Measurements from ENCODE around the gene TATDN2.
A peak's percentile ranks its signal among the peaks of the same experiment; 100 is the strongest.

The TATDN2 gene, protein sequence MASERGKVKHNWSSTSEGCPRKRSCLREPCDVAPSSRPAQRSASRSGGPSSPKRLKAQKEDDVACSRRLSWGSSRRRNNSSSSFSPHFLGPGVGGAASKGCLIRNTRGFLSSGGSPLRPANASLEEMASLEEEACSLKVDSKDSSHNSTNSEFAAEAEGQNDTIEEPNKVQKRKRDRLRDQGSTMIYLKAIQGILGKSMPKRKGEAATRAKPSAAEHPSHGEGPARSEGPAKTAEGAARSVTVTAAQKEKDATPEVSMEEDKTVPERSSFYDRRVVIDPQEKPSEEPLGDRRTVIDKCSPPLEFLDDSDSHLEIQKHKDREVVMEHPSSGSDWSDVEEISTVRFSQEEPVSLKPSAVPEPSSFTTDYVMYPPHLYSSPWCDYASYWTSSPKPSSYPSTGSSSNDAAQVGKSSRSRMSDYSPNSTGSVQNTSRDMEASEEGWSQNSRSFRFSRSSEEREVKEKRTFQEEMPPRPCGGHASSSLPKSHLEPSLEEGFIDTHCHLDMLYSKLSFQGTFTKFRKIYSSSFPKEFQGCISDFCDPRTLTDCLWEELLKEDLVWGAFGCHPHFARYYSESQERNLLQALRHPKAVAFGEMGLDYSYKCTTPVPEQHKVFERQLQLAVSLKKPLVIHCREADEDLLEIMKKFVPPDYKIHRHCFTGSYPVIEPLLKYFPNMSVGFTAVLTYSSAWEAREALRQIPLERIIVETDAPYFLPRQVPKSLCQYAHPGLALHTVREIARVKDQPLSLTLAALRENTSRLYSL

DNA sequence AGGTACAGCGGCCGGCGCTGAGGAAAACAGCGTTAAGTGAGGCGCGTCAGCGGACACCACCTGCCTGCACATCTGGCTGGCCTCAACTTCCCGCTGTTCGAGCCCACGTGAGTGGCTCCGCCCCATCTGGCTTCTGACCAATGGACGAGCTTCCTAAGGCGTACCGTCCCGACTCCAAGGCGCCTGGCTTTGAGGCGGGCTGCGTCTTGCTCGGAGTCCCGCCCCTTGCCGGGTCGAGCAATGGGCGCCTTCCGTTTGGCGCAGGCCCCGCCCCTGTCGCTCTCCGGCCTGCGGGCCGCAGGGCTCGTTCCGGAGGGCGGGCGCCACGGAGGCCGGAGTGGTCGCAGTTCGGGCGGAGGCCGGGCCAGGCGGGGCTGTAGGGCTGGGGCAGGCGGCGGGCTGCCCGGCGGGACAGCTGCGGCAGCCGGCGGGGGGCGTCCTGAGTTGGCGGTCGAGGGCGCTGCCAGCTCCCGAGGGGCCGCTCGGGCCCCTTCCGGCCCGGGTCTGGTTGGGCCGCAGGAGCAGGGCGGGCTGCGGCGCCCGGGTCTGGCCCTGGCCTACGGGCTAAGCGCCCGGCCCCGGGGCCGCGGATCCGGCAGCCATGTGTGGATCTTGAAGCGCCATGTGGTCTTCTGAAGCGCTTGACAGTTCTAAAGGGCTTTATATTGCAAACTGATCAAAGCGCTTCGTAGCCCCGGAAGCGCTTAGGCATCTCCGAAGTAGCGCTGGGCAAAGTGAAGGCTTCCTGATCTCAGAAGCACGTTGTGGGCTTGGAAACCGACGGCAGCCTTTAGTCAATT is at the start of gene TATDN2:
TATDN2 (plus strand) TSS at position 276 of the 800 bp plus-strand sequence. CDS start 742 bp downstream, outside the sequence.
- DNase-seq, result peak; percentile 82 to 92 (median 86)

DNA sequence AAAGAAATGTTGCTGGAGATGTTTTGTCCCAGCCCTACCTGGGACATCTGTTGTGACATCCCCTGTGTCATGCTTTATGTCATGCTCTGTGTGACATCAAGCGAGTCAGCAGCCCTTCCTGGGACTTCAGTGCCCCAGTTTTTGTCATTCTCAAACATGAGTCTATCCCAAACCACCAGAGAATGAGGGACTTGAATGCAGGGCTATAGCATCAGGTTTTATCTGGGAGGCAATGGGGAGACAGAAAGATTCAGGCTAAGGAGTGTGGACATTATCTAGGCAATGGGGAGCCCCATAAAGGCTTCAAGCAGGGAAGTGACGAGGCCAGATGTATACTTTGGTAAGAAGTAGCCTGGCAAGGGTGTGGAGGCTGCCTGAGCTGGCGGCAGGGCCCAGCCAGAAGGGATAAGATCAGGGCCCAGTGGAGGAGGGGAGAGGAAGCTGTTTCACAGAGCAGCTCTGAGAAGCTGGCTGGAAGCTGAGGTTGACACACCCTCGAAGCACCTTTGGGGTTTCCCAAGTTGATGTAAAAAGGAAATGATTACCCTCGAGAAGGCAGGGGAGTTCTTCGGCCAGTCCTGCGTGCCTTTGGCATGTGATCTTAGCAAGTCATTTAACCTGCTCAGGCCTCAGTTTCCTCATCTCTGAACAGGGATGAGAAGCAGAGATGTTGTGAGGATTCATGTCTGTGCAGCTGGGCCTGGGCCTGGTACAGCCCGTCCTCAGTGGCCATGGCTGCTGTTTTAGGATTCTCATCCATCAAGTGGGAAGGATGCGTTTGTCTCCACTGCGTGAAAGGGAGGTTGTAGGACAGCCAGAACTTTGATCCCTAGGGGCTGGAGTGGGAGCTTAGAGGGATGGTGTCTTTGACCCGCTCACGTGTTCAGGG is 49.3 kb upstream of the TATDN2 start:
- DNase-seq, result peak; percentile 45 to 68 (median 63)

DNA sequence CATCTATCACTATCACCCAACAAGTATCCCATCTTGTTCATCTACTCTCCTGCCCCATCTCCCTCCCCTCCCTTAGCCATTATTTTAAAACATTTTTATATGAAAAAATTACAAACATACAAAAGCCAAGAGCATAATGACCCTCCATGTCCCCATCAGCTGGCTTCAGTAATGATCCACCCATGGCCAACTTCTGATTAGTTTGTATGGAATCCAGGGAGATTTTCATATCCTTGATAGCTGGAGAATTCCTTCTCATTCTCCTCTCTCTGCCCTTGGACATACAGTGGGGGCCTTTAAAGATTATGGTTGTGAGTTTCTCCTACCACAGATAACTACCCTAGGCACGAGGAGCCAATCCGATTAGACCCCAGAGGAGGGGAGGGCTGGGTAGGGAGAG is 43.3 kb upstream of the TATDN2 start:
- no peak for DNase-seq

DNA sequence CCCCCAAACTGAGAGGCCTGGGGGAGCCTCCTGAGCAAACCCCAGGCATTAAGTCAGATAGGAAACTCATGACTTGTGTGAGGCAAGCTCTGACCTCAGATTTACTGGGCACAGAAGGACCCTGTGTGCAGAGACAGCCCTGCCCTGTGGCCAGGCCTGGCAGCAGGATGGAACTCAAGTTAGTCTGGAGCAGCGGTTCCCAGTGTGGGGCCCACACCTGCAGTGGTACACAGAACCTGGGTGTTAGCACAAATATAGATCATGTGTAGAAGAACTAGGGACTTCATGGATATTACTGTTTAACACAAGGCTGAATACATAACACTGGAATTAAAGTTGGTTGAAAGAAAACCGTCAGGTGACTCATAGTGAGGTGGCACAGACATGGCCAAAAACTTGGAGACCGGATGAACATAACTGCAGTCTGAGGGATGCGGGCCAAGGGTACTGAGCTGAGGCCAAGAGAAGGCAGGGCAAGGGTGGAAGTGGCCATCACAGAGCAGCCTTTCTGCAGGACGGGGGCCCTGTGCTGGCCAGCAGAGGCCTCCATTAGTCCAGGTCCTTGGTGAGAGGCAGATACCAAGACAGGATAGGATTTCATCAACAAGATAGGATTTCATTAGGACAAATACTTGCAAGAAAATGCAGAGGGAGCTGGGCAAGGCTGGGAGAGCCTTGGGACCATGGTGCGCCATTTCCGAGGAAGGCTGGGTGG is 42.7 kb upstream of the TATDN2 start:
- no peak for DNase-seq

DNA sequence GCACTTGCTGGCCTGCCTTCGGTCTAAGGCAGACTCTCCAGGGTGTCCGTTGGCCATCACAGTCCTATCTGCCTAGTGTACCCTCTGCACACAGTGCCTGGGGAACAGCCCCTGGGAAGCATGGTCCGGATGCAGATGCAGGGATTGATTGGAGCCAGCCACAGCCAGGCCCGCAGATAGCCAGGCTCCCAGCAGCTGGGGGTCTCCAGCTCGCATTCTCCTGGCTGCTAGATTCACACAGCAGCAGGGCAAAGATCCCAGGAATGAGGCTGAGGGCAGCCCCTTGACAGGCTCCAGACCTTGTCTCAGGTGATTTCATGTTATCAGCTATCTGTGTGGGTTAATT is 42.1 kb upstream of the TATDN2 start:
- no peak for DNase-seq

DNA sequence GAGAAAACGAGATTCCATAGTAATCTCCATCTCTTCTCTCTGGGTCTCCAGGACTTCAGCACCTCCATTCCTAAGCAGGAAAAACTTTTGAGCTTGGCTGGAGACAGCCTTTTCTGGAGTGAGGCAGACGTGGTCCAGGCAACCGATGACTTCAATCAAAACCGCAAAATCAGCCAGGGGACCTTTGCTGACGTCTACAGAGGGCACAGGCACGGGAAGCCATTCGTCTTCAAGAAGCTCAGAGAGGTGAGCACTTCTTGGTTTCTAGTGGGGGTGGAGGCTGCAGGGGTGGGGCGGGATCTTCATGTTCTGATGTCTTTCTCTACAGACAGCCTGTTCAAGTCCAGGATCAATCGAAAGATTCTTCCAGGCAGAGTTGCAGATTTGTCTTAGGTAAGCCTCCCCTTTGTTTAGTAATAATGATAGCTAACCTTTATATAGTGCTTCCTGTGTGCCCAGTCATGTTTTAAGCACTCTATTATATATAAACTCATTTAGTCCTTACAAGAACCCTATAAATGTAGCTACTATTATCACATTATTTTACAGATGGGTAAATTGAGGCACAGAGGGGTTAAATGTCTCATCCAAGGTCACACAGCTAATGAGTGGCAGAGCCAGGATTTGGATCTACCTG is 35.0 kb upstream of the TATDN2 start:
- DNase-seq, result no peak

DNA sequence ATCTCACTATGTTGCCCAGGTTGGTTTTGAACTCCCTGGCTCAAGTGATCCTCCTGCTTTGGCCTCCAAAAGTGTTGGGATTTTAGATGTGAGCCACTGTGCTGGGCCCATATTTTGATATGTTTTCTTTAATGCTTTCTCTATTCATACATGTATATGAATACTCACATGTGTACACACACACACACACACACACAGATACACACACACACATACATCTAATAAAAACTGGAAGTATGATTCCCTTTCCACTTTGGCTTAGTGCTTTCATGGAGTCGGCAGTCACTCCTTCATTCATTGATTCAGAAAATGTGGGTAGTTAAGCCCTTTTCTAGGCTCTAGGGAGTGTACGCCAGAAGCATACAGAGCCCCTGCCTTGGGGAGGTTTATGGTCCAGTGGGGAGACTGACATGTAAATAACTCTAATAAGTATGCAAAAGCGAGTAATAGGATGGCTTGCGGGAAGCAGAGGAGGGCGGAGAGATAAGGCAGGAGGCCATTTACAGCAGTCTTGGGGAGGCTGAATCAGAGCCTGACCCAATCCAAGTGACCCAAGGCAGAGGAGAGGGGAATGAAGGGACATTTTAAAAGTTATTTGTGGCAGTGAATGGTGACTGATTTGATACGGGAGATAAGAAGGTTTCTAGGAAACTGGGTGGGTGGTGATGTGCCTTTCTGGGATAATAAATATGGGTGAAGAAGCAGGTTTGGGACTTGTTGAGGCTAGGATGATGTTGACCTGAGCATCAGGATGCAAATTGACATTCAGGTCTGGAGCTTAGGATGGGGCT is 32.5 kb upstream of the TATDN2 start:
- DNase-seq, result no peak

DNA sequence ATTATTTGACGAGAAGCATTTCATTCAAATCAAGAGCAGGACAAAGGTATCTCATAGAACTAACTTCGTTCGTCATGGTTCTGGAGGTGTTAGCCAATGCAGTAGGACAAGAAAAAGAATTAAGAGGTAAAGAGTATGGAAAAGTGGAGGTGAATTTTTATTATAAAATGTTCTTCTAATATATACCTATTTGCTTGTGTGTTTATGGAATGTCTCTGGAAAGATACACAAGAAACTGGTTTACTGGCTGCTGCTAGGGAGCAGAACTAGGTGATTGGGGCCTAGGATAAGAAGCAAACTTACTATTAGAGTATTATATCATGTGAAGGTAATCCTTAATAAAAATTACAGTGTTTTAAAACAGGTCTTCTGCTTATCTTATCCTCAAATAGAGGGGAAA is 30.9 kb upstream of the TATDN2 start:
- DNase-seq, result no peak

DNA sequence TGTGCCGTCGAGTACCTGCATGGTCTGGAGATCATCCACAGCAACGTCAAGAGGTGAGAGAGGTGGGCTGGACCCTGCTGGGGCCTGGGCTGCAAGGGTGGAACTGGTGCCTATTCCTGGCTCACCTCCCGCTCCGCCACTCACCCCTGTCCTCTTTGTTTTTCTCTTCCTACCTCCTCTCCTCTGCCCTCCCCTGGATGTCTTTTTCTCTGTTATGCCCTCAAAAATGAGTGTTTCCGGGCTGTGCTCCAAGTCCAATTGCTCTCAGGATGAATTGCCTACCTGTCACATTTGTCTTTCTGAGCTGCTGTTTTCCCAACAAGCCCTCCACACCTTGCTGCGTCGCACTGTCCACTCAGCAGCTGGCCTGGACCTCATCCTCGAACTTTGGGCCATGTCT is 28.5 kb upstream of the TATDN2 start:
- no peak for DNase-seq

DNA sequence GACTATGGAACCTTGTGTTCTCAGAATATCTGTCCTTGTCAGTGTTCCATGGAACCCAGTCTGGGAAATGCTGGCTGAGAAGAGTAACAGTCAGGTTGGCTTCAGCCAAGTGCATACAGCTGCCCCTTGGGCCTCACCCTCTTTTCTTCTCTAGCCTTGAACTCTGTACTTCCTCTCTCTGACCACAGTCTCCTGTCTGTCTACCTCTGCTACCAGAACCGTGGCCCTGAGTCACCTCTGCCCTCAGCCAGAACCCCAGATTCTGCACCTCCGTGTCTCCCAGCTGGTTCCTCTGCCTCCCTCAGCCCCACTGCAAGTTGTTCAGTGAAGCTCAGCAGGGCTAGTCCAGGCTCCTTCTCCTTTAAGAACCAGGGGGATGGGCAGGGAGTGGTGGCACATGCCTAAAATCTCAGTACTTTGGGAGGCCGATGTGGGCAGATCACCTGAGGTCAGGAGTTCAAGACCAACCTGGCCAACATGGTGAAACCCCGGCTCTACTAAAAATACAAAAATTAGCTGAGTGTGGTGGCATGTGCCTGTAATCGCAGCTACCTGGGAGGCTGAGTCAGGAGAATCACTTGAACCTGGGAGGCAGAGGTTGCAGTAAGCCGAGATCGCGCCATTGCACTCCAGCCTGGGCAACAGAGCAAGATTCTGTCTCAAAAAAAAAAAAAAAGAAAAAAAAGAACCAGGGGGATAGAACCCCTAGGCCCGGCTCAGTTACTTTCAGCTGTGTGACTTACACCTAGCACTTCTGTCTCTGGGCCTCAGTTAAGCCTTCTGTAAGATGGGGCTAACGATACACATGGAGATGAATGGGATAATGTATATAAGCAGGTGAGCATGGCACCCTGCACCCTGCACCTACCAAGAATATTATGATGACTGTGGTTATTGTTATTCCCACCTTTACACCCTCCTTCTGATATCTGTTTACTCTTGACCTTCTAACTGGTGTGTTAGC is 24.3 kb upstream of the TATDN2 start:
- DNase-seq, result no peak

DNA sequence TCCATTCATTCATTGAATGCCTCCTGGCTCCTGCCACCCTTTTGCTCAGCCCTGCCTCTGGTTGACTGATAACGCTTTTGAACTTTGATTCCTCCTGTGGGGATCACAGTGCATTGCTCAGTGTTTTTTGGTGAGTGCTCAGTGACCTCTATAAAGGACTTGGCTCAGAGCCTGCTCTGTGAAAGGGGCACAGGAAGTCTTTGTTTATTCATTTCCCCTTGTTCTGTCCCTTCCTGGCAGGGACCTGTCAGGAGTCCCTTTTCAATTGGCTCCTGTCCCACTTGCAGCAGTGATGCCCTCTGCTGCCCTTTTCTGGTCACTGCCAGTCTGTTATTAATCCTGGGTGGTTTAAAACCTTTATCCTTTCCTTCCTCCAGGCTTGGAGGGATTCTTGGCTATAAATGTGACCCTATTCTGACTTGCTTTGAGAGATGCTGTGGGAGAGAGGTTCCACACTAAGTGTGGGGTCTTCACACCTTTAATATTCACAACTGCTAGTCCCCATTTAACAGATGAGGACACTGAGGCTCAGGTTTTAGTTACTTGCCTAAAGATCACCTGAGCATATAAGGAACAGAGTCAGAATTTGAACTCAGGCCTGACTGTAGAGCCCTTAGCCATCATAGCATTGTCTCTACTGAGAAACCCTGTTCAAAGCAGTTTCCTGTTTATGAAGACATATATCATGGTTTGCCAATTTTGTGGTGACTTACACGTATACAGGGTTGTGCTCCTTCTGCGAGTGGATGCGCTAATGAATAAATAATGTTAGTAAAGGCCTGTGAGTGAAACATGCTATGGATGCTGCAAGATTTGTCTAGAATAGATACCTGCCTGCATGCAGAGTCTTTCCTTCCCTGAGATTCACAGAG is 23.2 kb upstream of the TATDN2 start:
- peak; percentile 27 to 69 (median 48) for DNase-seq

DNA sequence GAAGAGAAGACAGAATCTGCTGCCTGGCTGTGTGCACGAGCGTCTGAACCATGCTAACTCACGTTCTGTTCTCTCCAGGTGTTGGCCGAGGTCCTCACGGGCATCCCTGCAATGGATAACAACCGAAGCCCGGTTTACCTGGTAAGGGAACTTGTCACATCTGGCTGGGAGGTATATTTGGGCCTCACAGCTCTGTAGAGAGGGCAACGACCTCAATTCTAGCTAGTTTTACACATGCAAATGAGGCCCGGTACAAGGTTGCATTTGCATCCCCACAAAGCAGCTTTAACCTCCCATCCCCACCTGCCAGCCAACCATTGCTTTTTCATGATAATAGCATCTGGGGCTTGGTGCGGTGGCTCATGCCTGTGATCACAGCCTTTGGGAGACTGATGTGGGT is 22.0 kb upstream of the TATDN2 start:
- no peak for DNase-seq

DNA sequence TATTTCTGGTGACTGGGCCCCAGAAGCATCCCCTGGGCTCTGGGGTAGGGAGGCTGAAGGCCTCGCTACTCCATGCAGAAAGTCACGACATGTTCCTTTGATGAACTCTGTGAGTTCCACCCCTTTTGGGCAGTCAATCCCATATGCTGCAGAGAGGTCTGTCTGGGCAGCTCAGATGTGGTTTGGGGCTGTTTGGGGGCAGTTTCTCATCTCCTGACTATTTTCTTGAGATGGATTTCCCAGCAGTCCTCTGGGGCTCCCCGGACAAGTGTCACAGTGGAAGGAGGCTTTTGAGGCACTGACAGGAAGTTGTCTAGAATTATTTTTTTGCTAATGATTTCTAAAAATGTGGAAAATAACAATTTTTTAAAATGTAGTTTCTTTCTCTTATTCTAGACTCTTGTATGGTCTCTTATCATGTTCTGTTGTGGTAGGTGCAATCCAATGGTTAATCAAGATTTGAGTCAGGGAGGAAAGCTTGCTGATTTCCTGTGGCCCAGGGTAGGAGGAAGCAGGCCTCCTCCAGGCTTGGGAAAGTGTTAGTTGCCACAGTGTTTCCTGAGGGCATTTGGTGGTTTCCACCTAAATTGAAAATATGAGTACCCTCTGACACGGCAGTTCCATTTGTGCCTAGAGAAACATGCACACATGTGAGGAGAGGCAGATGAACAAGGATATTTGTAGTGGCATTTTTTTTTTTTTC is 19.9 kb upstream of the TATDN2 start:
- DNase-seq, result no peak

DNA sequence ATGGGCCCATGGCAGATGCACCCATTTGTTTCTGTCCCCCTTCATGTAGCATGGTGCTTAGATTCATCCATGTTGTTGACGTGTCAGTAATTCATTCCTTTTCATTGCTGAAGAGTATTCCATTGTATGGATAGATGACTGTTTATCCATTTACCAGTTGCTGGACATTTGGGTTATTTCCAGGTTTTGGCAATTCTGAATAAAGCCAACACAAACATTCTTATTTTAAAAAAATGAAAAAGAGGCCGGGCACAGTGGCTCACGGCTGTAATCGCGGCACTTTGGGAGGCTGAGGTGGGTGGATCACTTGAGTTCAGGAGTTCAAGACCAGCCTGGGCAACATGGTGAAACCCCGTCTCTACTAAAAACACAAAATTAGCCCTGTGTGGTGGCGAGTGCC is 18.7 kb upstream of the TATDN2 start:
- DNase-seq, result no peak

DNA sequence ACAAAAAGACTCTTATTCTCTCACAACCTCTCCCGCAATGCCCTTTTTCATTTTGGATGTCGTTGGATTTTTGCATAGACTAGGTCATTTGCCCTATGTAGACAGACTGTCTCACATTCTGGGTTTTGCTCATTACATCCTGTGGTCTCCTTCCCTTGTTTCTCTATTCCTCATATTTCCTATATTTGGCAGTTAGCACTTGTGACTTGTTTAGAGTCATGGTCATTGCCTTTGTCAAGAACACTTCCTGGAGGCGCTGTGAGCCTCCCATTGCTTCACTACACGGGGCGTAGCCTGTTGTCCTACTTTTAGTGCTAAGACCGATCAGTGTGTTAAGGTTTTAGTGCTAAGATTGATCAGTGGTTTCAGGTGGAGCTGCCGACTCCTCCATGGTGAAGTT is 16.1 kb upstream of the TATDN2 start:
- DNase-seq, result no peak

DNA sequence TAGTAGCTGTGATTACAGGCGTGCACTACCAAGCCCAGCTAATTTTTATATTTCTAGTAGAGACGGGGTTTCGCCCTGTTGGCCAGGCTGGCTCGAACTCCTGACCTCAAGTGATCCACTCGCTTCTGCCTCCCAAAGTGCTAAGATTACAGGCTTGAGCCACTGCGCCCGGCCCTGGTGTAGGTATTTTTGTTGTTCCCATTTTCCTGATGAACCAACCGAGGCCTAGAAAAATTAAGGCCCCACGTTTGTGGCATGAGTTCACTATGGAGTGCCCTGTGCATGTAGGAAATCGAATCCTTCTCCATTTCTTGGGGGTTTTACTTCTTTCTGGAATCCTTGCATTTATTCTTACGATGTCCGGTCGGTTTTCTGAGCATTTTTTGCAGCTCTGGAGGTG is 14.3 kb upstream of the TATDN2 start:
- DNase-seq, result no peak

DNA sequence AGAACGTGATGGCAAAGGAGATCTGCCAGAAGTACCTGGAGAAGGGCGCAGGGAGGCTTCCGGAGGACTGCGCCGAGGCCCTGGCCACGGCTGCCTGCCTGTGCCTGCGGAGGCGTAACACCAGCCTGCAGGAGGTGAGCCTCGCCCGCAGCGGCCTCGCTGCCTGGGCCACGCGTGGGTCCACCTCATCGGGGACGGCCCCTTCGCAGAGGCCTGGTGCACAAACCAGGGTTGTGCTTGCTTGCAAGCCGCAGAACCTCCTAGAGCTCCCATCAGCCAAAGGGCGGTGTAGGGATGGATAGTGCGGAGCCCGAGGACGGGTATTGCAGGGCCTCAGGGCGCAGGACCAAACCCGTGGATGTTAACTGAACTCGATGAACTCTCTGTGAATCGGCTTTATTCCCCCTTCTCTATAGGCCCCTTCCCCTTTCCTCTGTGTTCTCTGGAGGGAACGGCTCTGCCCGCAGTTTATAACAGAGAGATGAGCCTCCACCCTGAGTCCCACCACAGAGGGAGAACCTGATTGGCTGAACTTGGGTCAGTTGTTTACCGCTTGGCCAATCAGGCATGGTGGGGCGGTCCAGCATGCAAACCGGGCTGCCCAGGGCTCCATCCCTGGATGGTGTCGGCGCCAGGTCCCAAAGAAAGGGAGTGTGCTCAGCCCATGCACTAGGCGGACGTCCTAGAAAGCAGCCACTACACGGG is 13.6 kb upstream of the TATDN2 start:
- DNase-seq, result no peak
